B cell (primary cell): ENCODE results near the gene PRIM2.

Source experiments
- CTCF ChIP-seq: fragments of 200-600 bp; IDR thresholded peaks from one replicate; pipeline ENCODE4 v1.8.0; 2022; ENCODE audit warnings: antibody characterized with exemption, mild to moderate bottlenecking
- EZH2 ChIP-seq: IDR thresholded peaks from 2 replicates; pipeline ENCODE4 v1.6.1; 2012; ENCODE audit warnings: borderline replicate concordance, low read depth, mild to moderate bottlenecking, moderate library complexity, low read length; ENCODE audit not compliant: insufficient read depth, poor library complexity, severe bottlenecking

GRCh38 chr6:57283106-57283505, 34.3 kb upstream of the PRIM2 start:
- TF ChIP-seq CTCF (no peak), EZH2 (no peak)
